GM19240 (cell line): ENCODE measurements around the gene KRTAP3-1.
"Not testable (repeated sequence)": the region's sequence is repeated elsewhere in the genome, so short reads cannot be mapped to it uniquely, and the experiment has no call there.

ENCODE experiments used
- DNase-seq: peaks from one replicate; pipeline ENCODE4 v3.0.0; 2011; ENCODE audit warnings: low spot score; ENCODE audit not compliant: insufficient read length

KRTAP3-1 gene

DNA sequence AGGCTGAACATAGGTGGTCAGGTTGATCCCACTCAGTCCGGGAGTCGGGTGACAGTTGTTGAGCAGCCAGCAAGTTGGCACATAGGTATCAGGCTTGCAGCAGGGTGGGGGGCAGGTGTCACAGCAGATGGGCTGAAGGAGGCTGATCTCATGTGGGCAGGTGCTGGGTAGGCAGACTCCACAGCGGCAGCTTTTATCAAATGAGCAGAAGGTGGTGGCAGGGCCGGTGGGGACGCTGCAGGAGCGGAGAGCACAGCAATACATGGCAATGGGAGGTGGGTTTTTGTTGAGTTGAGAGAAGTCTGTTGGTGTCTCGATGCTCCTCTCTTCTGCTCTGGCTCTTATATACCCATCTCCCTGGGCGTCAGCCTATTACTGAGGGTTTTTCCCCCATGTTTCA is at the start of gene KRTAP3-1:
KRTAP3-1 (minus strand) TSS at position 318 of the 400 bp plus-strand sequence; CDS start at position 264, 54 bp downstream.
- no peak for DNase-seq

DNA sequence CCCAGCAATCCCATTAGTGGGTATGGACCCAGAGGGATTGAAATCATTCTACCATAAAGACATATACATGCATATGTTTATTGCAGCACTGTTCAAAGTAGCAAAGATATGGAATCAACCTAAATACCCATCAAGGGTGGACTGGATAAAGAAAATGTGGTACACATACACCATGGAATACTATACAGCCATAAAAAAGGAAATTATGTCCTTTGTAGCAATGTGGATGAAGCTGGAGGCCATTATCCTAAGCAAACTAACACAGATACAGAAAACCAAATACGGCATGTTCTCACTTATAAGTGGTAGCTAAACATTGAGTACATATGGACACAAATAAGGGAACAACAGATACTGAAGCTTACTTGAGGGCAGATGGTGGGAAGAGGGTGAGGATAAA is 48.6 kb upstream of the KRTAP3-1 start:
- DNase-seq = no peak

DNA sequence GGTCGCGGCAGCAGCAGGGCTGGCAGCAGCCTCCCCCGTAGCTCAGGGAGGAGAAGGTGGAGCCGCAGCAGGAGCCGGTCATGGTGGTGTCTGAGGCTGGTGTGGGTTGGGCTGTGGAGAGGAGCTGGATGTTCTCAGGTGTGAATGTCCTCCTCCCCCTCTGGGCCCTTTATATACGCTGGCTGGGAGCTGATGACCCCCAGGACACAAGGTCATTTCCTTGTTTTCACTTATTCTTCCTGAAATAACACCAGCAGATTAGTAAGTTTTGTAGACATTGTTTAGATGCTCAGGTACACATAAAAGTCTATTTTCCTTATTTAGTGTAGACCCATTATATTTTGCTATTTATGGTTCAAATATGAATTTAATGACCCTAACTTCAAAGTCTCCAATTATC is 46.2 kb upstream of the KRTAP3-1 start, which contains the start of gene KRTAP2-2:
KRTAP2-2 (minus strand) TSS at position 101 of the 400 bp plus-strand sequence; CDS start at position 82, 19 bp downstream.
- DNase-seq = not testable (repeated sequence)

DNA sequence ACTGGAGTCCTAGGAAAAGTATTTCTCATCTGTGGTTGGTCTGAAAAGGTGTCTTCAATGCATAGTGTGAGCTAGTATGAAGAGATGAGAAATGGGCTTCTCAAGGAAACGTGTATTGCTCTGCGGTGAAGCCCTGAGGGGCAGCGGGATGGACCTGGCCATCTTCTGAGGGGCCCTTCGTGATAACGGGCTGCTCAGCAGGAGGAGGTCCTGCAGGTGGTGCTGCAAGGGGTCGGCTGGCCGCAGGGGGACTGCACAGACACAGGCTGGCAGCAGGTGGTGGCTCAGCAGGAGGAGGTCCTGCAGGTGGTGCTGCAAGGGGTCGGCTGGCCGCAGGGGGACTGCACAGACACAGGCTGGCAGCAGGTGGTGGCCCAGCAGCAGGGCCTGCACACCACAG is 45.6 kb upstream of the KRTAP3-1 start:
- DNase-seq = not testable (repeated sequence)

DNA sequence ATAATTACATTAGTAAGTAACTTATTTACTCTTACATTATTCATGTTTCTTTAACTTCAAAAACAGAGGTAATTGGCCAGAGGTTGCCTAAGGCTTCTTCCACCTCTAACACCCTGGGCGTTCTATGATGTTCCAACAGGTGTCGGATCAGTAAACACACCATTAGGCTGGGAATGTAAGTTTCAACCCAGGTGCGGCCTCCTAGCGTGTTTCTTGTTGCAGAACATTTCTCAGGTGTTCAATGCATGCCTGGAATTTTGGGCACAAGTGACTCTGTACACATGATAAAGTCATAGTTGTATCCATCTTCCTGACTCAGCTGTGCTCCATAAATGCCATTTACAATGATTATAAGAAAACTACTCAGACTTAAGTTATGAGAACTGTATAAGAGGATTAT is 45.1 kb upstream of the KRTAP3-1 start:
- DNase-seq = no peak

DNA sequence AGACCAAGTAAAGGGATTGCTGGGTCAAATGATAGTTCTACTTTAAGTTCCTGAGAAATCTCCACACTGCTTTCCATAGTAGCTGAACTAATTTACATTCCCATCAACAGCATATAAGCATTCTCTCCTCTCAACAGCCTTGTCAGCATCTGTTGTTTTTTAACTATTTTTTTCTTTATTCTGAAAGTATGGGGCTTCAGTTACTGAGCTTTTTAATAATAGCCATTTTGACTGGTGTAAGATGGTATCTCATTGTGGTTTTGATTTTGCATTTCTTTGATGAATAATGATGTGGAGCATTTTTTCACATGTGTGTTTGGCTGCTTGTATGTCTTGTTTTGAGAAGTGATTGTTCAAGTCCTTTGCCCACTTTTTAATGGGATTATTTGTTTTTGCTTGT is 43.6 kb upstream of the KRTAP3-1 start:
- no peak for DNase-seq

DNA sequence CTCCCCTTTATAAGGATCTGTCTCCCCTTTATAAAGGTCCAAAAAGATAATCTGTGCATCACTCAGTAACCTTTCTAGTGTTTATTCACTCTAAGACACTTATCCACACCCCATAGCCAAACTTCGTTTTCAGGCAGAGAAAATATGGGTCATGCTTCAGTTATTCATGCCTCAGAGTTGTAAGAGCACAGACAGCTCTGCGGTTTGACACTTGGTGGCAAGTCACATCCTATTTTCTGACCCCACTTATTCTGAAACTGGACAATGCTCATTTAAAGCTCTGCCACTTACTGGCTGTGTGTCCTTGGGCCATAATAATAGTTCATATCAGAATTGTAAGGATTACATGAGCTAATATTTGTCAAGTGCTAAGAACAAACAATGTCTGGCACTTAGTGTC is 40.2 kb upstream of the KRTAP3-1 start:
- DNase-seq = no peak

DNA sequence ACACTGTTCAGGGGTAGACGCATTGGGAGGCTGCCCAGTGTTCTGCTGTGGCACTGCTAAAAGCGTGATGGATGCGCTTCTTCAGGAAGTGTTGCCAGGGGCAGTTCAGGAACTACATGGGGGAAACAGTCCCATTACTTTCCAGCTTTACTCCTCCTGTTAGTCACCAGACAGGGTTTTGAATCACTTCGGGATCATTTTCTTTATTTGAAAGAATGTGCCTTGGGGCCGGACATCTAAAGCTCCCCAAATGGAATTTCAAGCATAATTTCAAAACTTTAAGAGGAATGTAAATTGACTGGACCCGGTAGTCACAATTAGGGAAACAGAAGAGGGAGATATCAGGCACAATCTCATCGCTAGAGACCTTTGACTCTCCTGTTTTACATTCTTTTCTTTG is 39.5 kb upstream of the KRTAP3-1 start:
- no peak for DNase-seq

DNA sequence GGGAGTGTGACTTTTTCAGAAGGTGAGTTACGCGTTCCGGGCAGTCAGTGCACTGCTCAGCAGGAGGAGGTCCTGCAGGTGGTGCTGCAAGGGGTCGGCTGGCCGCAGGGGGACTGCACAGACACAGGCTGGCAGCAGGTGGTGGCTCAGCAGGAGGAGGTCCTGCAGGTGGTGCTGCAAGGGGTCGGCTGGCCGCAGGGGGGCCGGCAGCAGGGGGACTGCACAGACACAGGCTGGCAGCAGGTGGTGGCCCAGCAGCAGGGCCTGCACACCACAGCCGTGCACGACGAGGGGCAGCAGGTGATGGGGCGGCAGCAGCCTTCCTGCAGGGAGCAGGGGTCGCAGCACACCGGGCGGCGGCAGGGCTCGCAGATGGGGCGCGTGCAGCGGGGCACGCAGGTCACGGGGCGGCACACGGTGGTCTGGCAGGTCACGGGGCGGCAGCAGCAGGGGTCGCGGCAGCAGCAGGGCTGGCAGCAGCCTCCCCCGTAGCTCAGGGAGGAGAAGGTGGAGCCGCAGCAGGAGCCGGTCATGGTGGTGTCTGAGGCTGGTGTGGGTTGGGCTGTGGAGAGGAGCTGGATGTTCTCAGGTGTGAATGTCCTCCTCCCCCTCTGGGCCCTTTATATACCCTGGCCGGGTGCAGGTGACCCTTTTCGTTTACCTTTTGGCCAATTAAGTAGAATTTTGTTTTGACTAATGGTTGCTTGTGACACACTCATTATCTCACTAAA is 38.0 kb upstream of the KRTAP3-1 start, which contains the start of gene KRTAP2-1:
KRTAP2-1 (minus strand) TSS at position 582 of the 731 bp plus-strand sequence; CDS start at position 533, 49 bp downstream.
- DNase-seq = not testable (repeated sequence)

DNA sequence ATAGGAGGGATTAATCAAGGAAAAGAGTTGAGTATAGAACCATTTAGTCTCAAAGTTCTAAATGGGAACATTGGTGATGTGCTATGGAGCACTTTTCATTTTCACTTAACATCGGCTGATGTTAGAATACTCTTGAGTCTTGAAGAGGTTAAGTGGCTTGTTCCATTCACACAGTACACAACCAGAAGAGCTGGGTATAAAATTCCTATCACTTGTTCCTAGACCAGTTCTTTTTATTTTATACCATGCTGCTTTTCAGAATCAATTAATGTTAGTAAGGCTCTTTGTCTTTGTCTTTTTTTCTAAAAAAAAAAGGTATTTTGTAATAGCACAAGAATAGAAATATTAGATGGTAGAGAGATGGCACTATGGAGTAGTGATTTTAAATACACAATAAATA is 34.0 kb upstream of the KRTAP3-1 start:
- DNase-seq = no peak

DNA sequence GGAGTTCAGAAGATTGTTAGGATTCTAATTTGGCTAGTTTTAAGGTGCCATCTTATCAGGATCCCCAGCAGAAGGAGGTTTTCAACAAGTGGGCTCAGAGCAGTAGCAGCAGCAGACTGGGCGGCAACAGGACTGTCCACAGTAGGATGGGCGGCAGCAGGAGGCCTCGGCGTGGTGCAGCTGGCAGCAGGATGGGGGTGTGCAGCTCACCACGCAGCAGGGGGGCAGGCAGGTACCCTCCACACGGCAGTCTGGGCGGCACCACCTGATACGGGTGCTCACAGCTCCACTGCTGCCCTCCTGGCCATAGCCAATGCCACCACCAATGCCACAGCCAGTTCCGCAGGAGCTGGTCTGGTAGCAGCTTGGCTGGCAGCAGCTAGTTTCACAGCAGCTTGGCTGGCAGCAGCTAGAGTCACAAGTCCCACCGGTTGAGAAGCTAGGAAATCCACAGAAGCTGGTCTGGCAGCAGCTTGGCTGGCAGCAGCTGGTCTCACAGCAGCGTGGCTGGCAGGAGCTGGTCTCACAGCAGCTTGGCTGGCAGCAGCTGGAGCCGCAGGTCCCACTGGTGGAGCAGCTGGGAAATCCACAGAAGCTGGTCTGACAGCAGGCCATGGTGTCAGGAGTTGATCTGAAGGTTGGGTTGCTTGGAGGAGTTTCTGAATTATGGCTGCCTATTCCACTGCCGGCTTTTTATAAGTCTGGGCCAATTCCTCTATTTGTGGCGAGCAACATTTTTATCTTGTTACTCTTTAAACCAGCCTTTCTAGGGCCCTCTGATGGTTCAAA is 32.0 kb upstream of the KRTAP3-1 start, which contains the start of gene KRTAP1-1:
KRTAP1-1 (minus strand) TSS at position 668 of the 789 bp plus-strand sequence; CDS start at position 615, 53 bp downstream.
- not testable (repeated sequence) for DNase-seq

DNA sequence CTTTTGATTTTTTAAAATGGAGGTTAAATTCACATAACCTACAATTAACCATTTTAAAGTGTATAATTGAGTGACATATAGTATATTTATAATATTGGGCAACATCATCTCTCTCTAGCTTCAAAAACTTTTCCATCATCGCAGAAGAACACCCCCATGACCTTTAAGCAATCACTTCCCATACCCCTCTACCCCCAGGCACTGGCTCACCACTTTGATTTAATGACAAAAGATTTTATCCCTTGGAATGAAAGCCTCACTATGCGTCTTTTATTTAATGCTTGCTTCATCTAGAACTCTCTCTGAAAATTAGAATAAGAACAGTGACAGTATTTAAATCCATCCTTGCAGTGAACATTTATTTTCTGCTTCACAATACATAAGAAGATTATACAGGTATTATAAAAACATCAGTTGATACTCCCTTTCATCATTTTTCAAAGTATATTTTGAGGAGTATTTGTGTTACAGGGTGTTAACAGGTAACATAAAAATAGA is 29.0 kb upstream of the KRTAP3-1 start:
- DNase-seq = no peak

DNA sequence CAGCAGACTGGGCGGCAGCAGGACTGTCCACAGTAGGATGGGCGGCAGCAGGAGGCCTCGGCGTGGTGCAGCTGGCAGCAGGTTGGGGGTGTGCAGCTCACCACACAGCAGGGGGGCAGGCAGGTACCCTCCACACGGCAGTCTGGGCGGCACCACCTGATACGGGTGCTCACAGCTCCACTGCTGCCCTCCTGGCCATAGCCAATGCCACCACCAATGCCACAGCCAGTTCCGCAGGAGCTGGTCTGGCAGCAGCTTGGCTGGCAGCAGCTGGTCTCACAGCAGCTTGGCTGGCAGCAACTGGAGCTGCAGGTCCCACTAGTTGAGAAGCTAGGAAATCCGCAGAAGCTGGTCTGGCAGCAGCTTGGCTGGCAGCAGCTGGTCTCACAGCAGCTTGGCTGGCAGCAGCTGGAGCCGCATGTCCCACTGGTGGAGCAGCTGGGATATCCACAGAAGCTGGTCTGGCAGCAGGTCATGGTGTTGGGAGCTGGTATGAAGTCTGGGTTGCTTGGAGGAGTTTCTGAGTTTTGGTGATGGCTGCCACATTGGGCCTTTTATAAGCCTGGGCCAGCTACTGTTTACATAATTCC is 25.5 kb upstream of the KRTAP3-1 start, which contains the start of gene KRTAP1-3:
KRTAP1-3 (minus strand) TSS at position 529 of the 590 bp plus-strand sequence; CDS start at position 476, 53 bp downstream.
- DNase-seq = not testable (repeated sequence)

DNA sequence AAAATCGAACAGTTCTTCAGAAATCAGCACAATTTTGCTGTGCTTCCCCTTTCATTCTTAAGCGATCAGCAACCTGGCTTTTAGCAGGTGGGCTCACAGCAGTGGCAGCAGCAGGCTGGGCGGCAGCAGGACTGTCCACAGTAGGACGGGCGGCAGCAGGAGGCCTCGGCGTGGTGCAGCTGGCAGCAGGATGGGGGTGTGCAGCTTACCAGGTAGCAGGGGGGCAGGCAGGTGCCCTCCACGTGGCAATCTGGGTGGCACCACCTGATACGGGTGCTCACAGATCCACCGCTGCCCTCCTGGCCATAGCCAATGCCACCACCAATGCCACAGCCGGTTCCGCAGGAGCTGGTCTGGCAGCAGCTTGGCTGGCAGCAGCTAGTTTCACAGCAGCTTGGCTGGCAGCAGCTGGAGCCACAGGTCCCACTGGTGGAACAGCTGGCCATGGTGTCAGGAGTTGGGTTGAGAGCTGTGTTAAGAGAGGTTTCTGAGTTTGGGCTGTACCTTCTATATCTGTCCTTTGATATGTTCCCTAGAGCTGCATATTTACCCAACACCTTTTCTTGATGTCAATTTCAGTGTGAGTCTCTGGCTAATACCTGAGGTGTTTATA is 20.8 kb upstream of the KRTAP3-1 start, which contains the start of gene KRTAP1-4:
KRTAP1-4 (minus strand) TSS at position 563 of the 613 bp plus-strand sequence; CDS start at position 446, 117 bp downstream.
- DNase-seq = no peak

DNA sequence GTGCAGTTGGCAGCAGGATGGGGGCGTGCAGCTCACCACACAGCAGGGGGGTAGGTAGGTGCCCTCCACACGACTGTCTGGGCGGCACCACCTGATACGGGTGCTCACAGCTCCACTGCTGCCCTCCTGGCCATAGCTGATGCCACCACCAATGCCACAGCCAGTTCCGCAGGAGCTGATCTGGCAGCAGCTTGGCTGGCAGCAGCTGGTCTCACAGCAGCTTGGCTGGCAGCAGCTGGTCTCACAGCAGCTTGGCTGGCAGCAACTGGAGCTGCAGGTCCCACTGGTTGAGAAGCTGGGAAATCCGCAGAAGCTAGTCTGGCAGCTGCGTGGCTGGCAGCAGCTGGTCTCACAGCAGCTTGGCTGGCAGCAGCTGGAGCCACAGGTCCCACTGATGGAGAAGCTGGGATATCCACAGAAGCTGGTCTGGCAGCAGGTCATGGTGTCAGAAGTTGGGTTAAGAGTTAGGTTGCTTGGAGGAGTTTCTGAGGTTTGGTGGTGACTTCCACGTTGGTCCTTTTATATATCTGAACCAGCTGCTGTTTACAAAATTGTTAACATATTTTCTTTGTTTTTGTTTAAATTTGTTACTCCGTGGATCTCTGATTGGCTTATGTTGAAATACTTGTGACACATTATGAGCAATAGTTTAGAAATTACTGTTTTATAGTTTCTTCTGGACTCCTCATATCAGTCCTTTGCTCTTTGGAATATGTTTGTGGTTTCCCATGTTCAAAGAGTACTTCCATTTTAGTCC is 18.0 kb upstream of the KRTAP3-1 start, which contains the start of gene KRTAP1-5:
KRTAP1-5 (minus strand) TSS at position 494 of the 757 bp plus-strand sequence; CDS start at position 441, 53 bp downstream.
- DNase-seq = no peak

DNA sequence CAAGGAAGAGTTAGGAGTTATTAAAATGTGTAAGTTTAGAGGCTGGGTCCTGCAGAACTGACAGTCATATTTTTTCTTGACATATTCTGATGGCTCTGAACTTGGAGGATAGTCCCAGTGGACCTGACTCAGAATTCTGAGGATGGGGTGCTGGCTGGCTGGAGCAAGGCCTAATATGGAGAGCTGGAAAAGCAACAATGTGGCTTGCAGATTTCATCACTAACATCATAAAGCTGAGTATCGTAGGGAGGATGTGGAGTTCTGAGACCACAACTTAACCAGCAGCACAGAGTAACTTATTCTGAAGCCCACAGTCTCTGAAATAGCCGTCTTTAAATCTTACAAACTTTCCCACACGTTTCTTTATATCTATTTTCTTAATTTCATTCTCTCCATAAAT is 15.8 kb upstream of the KRTAP3-1 start:
- DNase-seq = no peak

DNA sequence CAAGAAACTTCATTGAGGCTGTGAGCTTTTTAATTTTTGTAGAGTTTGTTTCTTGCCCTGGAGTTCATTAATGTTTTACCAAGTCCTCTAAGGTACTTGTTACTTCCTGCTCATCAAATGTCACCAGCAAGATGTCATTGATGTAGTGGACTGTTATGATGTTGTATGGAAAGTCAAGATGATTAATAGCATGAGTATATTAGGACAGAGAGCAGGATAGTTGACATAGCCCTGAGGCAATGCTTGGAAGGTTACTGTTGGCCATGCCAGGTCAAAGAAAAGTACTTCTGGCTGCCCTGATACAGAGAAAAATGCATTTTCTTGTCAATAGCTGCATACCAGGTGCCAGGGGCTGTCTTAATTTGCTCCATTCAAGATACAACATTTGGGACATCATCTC is 11.4 kb upstream of the KRTAP3-1 start:
- DNase-seq = no peak

DNA sequence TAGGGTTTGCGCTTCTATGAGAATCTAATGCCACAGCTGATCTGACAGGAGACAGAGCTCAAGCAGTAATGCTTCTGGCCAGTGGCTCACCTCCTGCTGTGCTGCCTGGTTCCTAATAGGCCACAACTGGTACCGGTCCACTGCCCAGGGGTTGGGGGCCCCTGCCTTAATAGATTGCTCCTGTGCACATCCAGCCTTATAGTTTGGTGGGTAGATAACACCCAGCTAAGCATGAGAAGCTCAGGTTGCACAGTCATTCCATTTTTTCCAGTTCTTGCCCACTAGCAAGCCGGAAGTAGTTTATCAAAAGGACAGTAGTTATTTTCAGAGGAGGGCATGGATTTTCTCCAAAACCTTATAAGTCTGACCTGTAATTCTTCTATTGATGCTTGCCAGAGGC is 10.5 kb upstream of the KRTAP3-1 start:
- no peak for DNase-seq

DNA sequence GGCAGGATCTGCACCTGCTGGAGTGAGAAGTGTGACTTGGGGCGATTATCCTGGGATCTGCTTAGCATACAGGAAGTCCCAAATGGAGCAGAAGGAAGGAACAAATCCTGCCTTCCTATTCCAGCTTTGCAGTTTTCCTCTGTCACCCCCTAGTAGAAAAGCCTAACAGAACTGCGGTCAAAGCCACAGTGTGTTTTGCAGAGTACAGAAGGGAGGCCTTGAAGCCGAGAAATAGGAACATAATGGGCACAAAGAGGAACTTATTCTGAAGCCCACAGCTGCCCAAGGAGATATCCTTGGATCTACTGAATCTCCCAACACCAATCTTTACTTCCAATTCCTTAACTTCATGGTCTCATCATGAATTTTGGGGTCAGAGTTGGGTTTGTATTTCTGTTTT is 9.6 kb upstream of the KRTAP3-1 start:
- no peak for DNase-seq
